DND-41 (cell line): ENCODE results near the gene ABCA12.

Experiments
- EZH2 ChIP-seq: IDR thresholded peaks from 3 replicates; pipeline ENCODE4 v1.6.1; 2012; ENCODE audit warnings: borderline replicate concordance, low read depth, mild to moderate bottlenecking, moderate library complexity, low read length, inconsistent platforms; ENCODE audit not compliant: severe bottlenecking
- TF ChIP-seq, protein P1 (sequence below): IDR thresholded peaks from 2 replicates; pipeline ENCODE4 v1.5.1; 2012; ENCODE audit warnings: borderline replicate concordance, low read length, moderate library complexity, mild to moderate bottlenecking; ENCODE audit not compliant: poor library complexity, severe bottlenecking; ENCODE audit errors: extremely low read depth

DNA sequence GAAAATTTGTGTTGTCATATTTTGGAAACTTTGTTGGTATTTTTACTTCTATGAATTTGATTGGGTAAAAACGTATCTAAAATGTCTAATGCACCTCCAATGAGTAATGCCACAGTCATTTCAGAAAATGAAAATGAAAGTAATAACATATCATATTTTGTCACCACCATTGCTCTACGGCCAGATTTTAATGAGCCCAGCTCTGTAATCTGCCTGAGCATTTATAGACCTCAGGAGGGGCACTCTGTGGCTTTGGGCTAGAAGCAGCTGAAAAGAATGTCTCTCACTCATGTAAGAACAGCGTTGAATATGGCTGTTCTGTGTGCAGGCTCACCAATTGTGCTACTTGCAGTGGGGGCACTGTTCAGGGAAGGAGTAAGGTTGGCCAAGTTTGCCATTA is 32.7 kb upstream of the ABCA12 start:
- TF ChIP-seq, protein P1, sequence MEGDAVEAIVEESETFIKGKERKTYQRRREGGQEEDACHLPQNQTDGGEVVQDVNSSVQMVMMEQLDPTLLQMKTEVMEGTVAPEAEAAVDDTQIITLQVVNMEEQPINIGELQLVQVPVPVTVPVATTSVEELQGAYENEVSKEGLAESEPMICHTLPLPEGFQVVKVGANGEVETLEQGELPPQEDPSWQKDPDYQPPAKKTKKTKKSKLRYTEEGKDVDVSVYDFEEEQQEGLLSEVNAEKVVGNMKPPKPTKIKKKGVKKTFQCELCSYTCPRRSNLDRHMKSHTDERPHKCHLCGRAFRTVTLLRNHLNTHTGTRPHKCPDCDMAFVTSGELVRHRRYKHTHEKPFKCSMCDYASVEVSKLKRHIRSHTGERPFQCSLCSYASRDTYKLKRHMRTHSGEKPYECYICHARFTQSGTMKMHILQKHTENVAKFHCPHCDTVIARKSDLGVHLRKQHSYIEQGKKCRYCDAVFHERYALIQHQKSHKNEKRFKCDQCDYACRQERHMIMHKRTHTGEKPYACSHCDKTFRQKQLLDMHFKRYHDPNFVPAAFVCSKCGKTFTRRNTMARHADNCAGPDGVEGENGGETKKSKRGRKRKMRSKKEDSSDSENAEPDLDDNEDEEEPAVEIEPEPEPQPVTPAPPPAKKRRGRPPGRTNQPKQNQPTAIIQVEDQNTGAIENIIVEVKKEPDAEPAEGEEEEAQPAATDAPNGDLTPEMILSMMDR: peak; percentile 18
- no peak for TF ChIP-seq EZH2
